Tibial nerve (tissue), 4 donors: ENCODE data around the gene SYP. TPM values are rescaled to one million over a fixed set of nuclear protein-coding genes. Genes with fewer than 3 reads are reported as not detected.

Experiments used
- DNase-seq, 2 donors: peaks; one replicate each; pipeline ENCODE4 v3.0.0-alpha.2; 2019; ENCODE audit warnings: low spot score in 2 of 2
- H3K27ac ChIP-seq, 4 donors: fragments of 200-600 bp; sonication (generic) in 3 of 4; one replicate each; pipeline ENCODE4 v1.5.1; 2017 to 2019; ENCODE audit warnings: mild to moderate bottlenecking in 1 of 4
- H3K27me3 ChIP-seq, 2 donors: fragments of 200-600 bp; sonication (generic) in 1 of 2; one replicate each; pipeline versions ENCODE4 v1.5.1 to v1.6.0; 2017 to 2019
- H3K36me3 ChIP-seq, 3 donors: fragments of 200-600 bp; sonication (generic); one replicate each; pipeline ENCODE4 v1.5.1; 2018 to 2019
- H3K4me1 ChIP-seq, 4 donors: fragments of 200-600 bp; sonication (generic) in 3 of 4; one replicate each; pipeline ENCODE4 v1.5.1; 2017 to 2019
- H3K4me3 ChIP-seq, 4 donors: fragments of 200-600 bp; sonication (generic) in 3 of 4; one replicate each; pipeline ENCODE4 v1.5.1; 2017 to 2019; ENCODE audit warnings: mild to moderate bottlenecking in 1 of 4, moderate library complexity in 1 of 4
- H3K9me3 ChIP-seq, 4 donors: fragments of 200-600 bp; sonication (generic) in 3 of 4; one replicate each; pipeline ENCODE4 v1.5.1; 2017 to 2019
- CTCF ChIP-seq, 5 experiments: fragments of 200-600 bp in 3 of 5; fragments of 450-650 bp in 2 of 5; sonication (generic) in 3 of 5; IDR thresholded peaks; one replicate each; pipeline ENCODE4 v1.5.1; 2016 to 2019; ENCODE audit warnings: antibody characterized with exemption in 5 of 5, mild to moderate bottlenecking in 3 of 5, moderate library complexity in 2 of 5
- EP300 ChIP-seq, 2 donors: sonication (generic); formaldehyde crosslinking; IDR thresholded peaks; one replicate each; pipeline ENCODE4 v1.6.1; 2017; ENCODE audit warnings: antibody characterized with exemption in 2 of 2, mild to moderate bottlenecking in 1 of 2
- POLR2A ChIP-seq, 2 donors: fragments of 450-650 bp; IDR thresholded peaks; one replicate each; pipeline ENCODE4 v1.6.1; 2017; ENCODE audit warnings: antibody characterized with exemption in 2 of 2, mild to moderate bottlenecking in 2 of 2, moderate library complexity in 2 of 2
- WGBS, 2 donors: methylation state at CpG; one replicate each; pipeline ENCODE4 v1.1.5; 2018; 5-methylcytosine and 5-hydroxymethylcytosine counted together
- total RNA-seq, 4 donors: library from RNA; depleted of rRNA; stranded (reverse); fragments of >200 nt; gene quantifications; one replicate each; pipeline ENCODE4 v1.1.0, GENCODE V29; 2016

Gene SYP
- total RNA-seq, 4 donors from 2014 or later = 3.1 to 9.9 (median 7.7) TPM

- H3K27ac ChIP-seq = no peak overlapping the region
- no peak overlapping the region for H3K4me3 ChIP-seq
- no peaks in the 10 kb centered on the region for H3K9me3 ChIP-seq
- WGBS, 2 donors = 88% methylated on average over 11 of the region's 11 CpGs; no CpG with 5 or more reads in 1 of the 2 donors
- H3K36me3 ChIP-seq = peaks cover 0 to 83% (median 0%) of the 10 kb centered on the region in 3 donors
- no peaks in the 10 kb centered on the region for H3K4me1 ChIP-seq
- TF ChIP-seq POLR2A (IDR thresholded peaks at IDR 0.05) = no peak
- no peak for TF ChIP-seq CTCF (IDR thresholded peaks at IDR 0.05)
- TF ChIP-seq EP300 (IDR thresholded peaks at IDR 0.05) = no peak
- no peaks in the 10 kb centered on the region for H3K27me3 ChIP-seq
- DNase-seq = no peak
These were observed 47.4 kb upstream of the SYP start for GRCh38 chrX:49247346-49247745.

GRCh38 chrX:49246541-49246940 is 46.5 kb upstream of the SYP start:
- peaks cover 0 to 88% (median 0%) of the 10 kb centered on the region in 3 donors for H3K36me3 ChIP-seq
- DNase-seq = no peak
- H3K27ac ChIP-seq = no peak overlapping the region
- H3K4me3 ChIP-seq = no peak overlapping the region
- H3K4me1 ChIP-seq = no peaks in the 10 kb centered on the region
- no peak for TF ChIP-seq CTCF (IDR thresholded peaks at IDR 0.05)
- no peak for TF ChIP-seq POLR2A (IDR thresholded peaks at IDR 0.05)
- no peak for TF ChIP-seq EP300 (IDR thresholded peaks at IDR 0.05)
- H3K9me3 ChIP-seq = no peaks in the 10 kb centered on the region
- no peaks in the 10 kb centered on the region for H3K27me3 ChIP-seq
- 93 to 100% methylated on average over 1 to 10 of the region's 10 CpGs for WGBS, 2 donors

- DNase-seq = no peak
- no peak overlapping the region for H3K4me3 ChIP-seq
- H3K27me3 ChIP-seq = no peaks in the 10 kb centered on the region
- TF ChIP-seq EP300 (IDR thresholded peaks at IDR 0.05) = no peak
- no peak for TF ChIP-seq CTCF (IDR thresholded peaks at IDR 0.05)
- no peak for TF ChIP-seq POLR2A (IDR thresholded peaks at IDR 0.05)
- no peak overlapping the region for H3K27ac ChIP-seq
- H3K36me3 ChIP-seq = peaks cover 0 to 72% (median 0%) of the 10 kb centered on the region in 3 donors
- H3K4me1 ChIP-seq = no peaks in the 10 kb centered on the region
- WGBS, 2 donors = 95 to 96% methylated on average over 2 of the region's 2 CpGs
- H3K9me3 ChIP-seq = no peaks in the 10 kb centered on the region
These were observed 44.2 kb upstream of the SYP start for GRCh38 chrX:49244207-49244606.

- H3K4me3 ChIP-seq = no peak overlapping the region
- no peaks in the 10 kb centered on the region for H3K9me3 ChIP-seq
- H3K27me3 ChIP-seq = no peaks in the 10 kb centered on the region
- WGBS, 2 donors = 86 to 87% methylated on average over 5 to 11 of the region's 12 CpGs
- no peak for DNase-seq
- TF ChIP-seq CTCF (IDR thresholded peaks at IDR 0.05) (no peak), EP300 (IDR thresholded peaks at IDR 0.05) (no peak)
- H3K36me3 ChIP-seq = peaks cover 0 to 61% (median 0%) of the 10 kb centered on the region in 3 donors
- H3K4me1 ChIP-seq = no peaks in the 10 kb centered on the region
- H3K27ac ChIP-seq = no peak overlapping the region
These were observed 43.2 kb upstream of the SYP start for GRCh38 chrX:49243166-49243565.

GRCh38 chrX:49242545-49243066 is 42.6 kb upstream of the SYP start:
- Histone ChIP-seq H3K9me3 (no peaks in the 10 kb centered on the region), H3K36me3 (peaks cover 0 to 56% (median 0%) of the 10 kb centered on the region in 3 donors), H3K4me1 (no peaks in the 10 kb centered on the region), H3K27me3 (no peaks in the 10 kb centered on the region), H3K27ac (no peak overlapping the region), H3K4me3 (no peak overlapping the region)
- no peak for DNase-seq
- 86 to 89% methylated on average over 7 to 12 of the region's 12 CpGs for WGBS, 2 donors
- no peak for TF ChIP-seq CTCF (IDR thresholded peaks at IDR 0.05)
- TF ChIP-seq POLR2A (IDR thresholded peaks at IDR 0.05) = no peak
- TF ChIP-seq EP300 (IDR thresholded peaks at IDR 0.05) = no peak
